Panc1 (cell line): Measurements from ENCODE around the gene CHST11.

Experiments
- CTCF ChIP-seq: fragments of 450-650 bp; IDR thresholded peaks from 2 replicates; pipeline ENCODE4 v1.5.1; 2017; ENCODE audit warnings: mild to moderate bottlenecking
- POLR2AphosphoS5 ChIP-seq: IDR thresholded peaks from 2 replicates; pipeline ENCODE4 v1.6.1; 2012; ENCODE audit warnings: mild to moderate bottlenecking, low read depth, low read length, moderate library complexity
- SIN3A ChIP-seq: IDR thresholded peaks from 2 replicates; pipeline ENCODE4 v1.6.1; 2012; ENCODE audit warnings: low read depth, mild to moderate bottlenecking, low read length, moderate library complexity, borderline replicate concordance; ENCODE audit not compliant: insufficient read depth

- TF ChIP-seq CTCF (no peak), SIN3A (no peak), POLR2AphosphoS5 (no peak)
These were observed 16.0 kb downstream of the CHST11 start for GRCh38 chr12:104472748-104473147.
